Spleen (tissue), 11 donors: ENCODE measurements around the gene BCL7A. TPM values are rescaled to one million over a fixed set of nuclear protein-coding genes. Genes with fewer than 3 reads are reported as not detected.
"Not testable (repeated sequence)": the region's sequence is repeated elsewhere in the genome, so short reads cannot be mapped to it uniquely, and the experiment has no call there.

Source experiments
- DNase-seq: peaks from one replicate; pipeline ENCODE4 v3.0.0-alpha.2; 2020
- H3K27ac ChIP-seq, 8 donors: fragments of 200-600 bp; sonication (generic) in 7 of 8; 1 replicate in 4 of 8; 2 replicates in 4 of 8; pipeline versions ENCODE4 v1.5.0 to v1.8.0; 2016 to 2021; ENCODE audit warnings: inconsistent platforms in 4 of 8, mild to moderate bottlenecking in 4 of 8, moderate library complexity in 1 of 8
- H3K27me3 ChIP-seq, 7 donors: fragments of 200-600 bp; sonication (generic) in 6 of 7; replicated peaks in 1 of 7; 1 replicate in 4 of 7; 2 replicates in 3 of 7; pipeline versions ENCODE4 v1.5.0 to v1.8.0; 2016 to 2021; ENCODE audit warnings: inconsistent platforms in 3 of 7, mild to moderate bottlenecking in 1 of 7
- H3K36me3 ChIP-seq, 6 donors: fragments of 200-600 bp; sonication (generic) in 5 of 6; 1 replicate in 4 of 6; 2 replicates in 2 of 6; pipeline versions ENCODE4 v1.5.0 to v1.8.0; 2016 to 2021; ENCODE audit warnings: inconsistent platforms in 2 of 6
- H3K4me1 ChIP-seq, 6 donors: fragments of 200-600 bp; sonication (generic) in 5 of 6; 1 replicate in 3 of 6; 2 replicates in 3 of 6; pipeline versions ENCODE4 v1.5.0 to v1.8.0; 2016 to 2021; ENCODE audit warnings: inconsistent platforms in 3 of 6
- H3K4me3 ChIP-seq, 8 donors: fragments of 200-600 bp; sonication (generic) in 7 of 8; 1 replicate in 4 of 8; 2 replicates in 4 of 8; pipeline versions ENCODE4 v1.5.0 to v1.8.0; 2016 to 2021; ENCODE audit warnings: inconsistent platforms in 4 of 8, mild to moderate bottlenecking in 4 of 8, moderate library complexity in 2 of 8
- H3K9me3 ChIP-seq, 8 donors: fragments of 200-600 bp; sonication (generic) in 7 of 8; 1 replicate in 4 of 8; 2 replicates in 4 of 8; pipeline versions ENCODE4 v1.5.0 to v1.8.0; 2016 to 2021; ENCODE audit warnings: inconsistent platforms in 4 of 8
- CTCF ChIP-seq, 11 experiments: fragments of 200-600 bp in 7 of 11; fragments of 450-650 bp in 4 of 11; sonication (generic) in 4 of 11; IDR thresholded peaks in 8 of 11; conservative IDR thresholded peaks in 3 of 11; 1 replicate in 7 of 11; 2 replicates in 4 of 11; pipeline versions ENCODE4 v1.4.0 to v1.8.0; 2016 to 2021; ENCODE audit warnings: antibody characterized with exemption in 11 of 11, inconsistent platforms in 4 of 11, mild to moderate bottlenecking in 1 of 11
- POLR2A ChIP-seq, 3 donors: fragments of 450-650 bp; IDR thresholded peaks; one replicate each; pipeline ENCODE4 v1.5.1; 2017; ENCODE audit warnings: antibody characterized with exemption in 3 of 3, mild to moderate bottlenecking in 1 of 3
- POLR2AphosphoS5 ChIP-seq, 3 donors: sonication (generic); formaldehyde crosslinking; IDR thresholded peaks; one replicate each; pipeline ENCODE4 v1.5.1; 2017; ENCODE audit warnings: antibody characterized with exemption in 3 of 3
- WGBS, 5 donors: extraction: QIAGEN DNeasy Blood & Tissue Kit in 3 of 5; methylation state at CpG; one replicate each; pipeline versions ENCODE4 v1.1.5 to v1.1.7; 2013 to 2018; 5-methylcytosine and 5-hydroxymethylcytosine counted together
- intact Hi-C: fragments of 100-400 bp; cut with DNase I; formaldehyde crosslinking; loops from one replicate; pipeline ENCODE4 v1.15.0; 2023; ENCODE audit warnings: low total_unique reads
- polyA plus RNA-seq, 3 donors: library from polyadenylated mRNA; stranded (reverse); fragments of 200-250 nt; gene quantifications; one replicate each; pipeline ENCODE4 v1.2.1, GENCODE V29; 2013
- total RNA-seq, 7 donors: library from RNA; depleted of rRNA in 3 of 7; stranded (reverse); fragments of >200 nt in 3 of 7; fragmentation: NEBNext Ultra II Directional in 4 of 7; extraction: Animal tissue kit (Norgen Biotek cat#: 25700) in 4 of 7; gene quantifications; one replicate each; pipeline versions ENCODE4 v1.1.0 to v1.2.1, GENCODE V29; 2016 to 2021
- donor health status: healthy with polysubstance abuse.
- donor health status: DM: no; HTN: no; CAD: no; lungs with moderate emphysema.
- donor health status: DM: no; HTN: no; CAD: no.
- donor health status: Bipolar disorder and iron deficiency.
- donor health status: healthy.
- donor health status: DM: no; HTN: no; CAD: no.
- donor health status: DM: yes; HTN: yes; CAD: no.

BCL7A gene
- total and polyA plus RNA-seq, 10 donors, result 2.5 to 10.1 (median 7.2) TPM

- WGBS, 5 donors, result 87 to 97% (median 93%) methylated on average over 27 of the region's 27 CpGs
- intact Hi-C loops, result loop anchor here (2.0 to 5.0 kb wide), 2 partner anchors 68 to 142 kb away; no protein-coding TSS in a partner anchor
- Histone ChIP-seq H3K27me3 (no peaks in the 10 kb centered on the region), H3K27ac (no peak overlapping the region), H3K36me3 (peaks cover 0 to 60% (median 14%) of the 10 kb centered on the region in 6 donors), H3K4me3 (no peak overlapping the region), H3K4me1 (peaks cover 0 to 24% (median 14%) of the 10 kb centered on the region in 6 donors), H3K9me3 (no peaks in the 10 kb centered on the region)
- no peak for TF ChIP-seq CTCF (IDR thresholded peaks at IDR 0.05 in 8 of 11, conservative IDR thresholded peaks at IDR 0.05 in 3 of 11)
- TF ChIP-seq POLR2AphosphoS5 (IDR thresholded peaks at IDR 0.05), result no peak
- DNase-seq, result no peak
Observed at GRCh38 chr12:122054842-122055520, 33.3 kb downstream of the BCL7A start.

- DNase-seq, H3K27ac ChIP-seq, H3K4me3 ChIP-seq, intact Hi-C loops, H3K27me3 ChIP-seq, H3K9me3 ChIP-seq: not testable (repeated sequence)
- peaks cover 0 to 20% (median 10%) of the 10 kb centered on the region in 6 donors for H3K4me1 ChIP-seq
- peaks cover 0 to 61% (median 14%) of the 10 kb centered on the region in 6 donors for H3K36me3 ChIP-seq
- 86 to 100% (median 95%) methylated on average over 7 of the region's 7 CpGs for WGBS, 5 donors
Observed at GRCh38 chr12:122056406-122056805, 34.7 kb downstream of the BCL7A start.

- no peak overlapping the region for H3K4me3 ChIP-seq
- no peaks in the 10 kb centered on the region for H3K27me3 ChIP-seq
- peaks cover 2 to 22% (median 10%) of the 10 kb centered on the region in 6 donors for H3K4me1 ChIP-seq
- peaks cover 0 to 64% (median 14%) of the 10 kb centered on the region in 6 donors for H3K36me3 ChIP-seq
- no peaks in the 10 kb centered on the region for H3K9me3 ChIP-seq
- no peak for DNase-seq
- WGBS, 5 donors, result 89 to 96% (median 95%) methylated on average over 11 of the region's 11 CpGs
- TF ChIP-seq POLR2AphosphoS5 (IDR thresholded peaks at IDR 0.05), result no peak
- TF ChIP-seq CTCF (IDR thresholded peaks at IDR 0.05 in 8 of 11, conservative IDR thresholded peaks at IDR 0.05 in 3 of 11), result no peak
- TF ChIP-seq POLR2A (IDR thresholded peaks at IDR 0.05), result no peak
- no peak overlapping the region for H3K27ac ChIP-seq
- intact Hi-C loops, result no loop called here
Observed at GRCh38 chr12:122057007-122057735, 35.5 kb downstream of the BCL7A start.

- H3K9me3 ChIP-seq, result no peaks in the 10 kb centered on the region
- H3K27me3 ChIP-seq, result no peaks in the 10 kb centered on the region
- no peak overlapping the region for H3K27ac ChIP-seq
- WGBS, 5 donors, result 93 to 97% (median 96%) methylated on average over 3 of the region's 3 CpGs
- H3K4me3 ChIP-seq, result no peak overlapping the region
- peaks cover 7 to 28% (median 16%) of the 10 kb centered on the region in 6 donors for H3K4me1 ChIP-seq
- intact Hi-C loops, result no loop called here
- DNase-seq, result no peak
- TF ChIP-seq POLR2AphosphoS5 (IDR thresholded peaks at IDR 0.05) (no peak), POLR2A (IDR thresholded peaks at IDR 0.05) (no peak)
- peaks cover 0 to 64% (median 14%) of the 10 kb centered on the region in 6 donors for H3K36me3 ChIP-seq
Observed at GRCh38 chr12:122057769-122058168, 36.1 kb downstream of the BCL7A start.

- Histone ChIP-seq H3K27me3 (no peaks in the 10 kb centered on the region), H3K27ac (no peak overlapping the region), H3K36me3 (peaks cover 0 to 64% (median 14%) of the 10 kb centered on the region in 6 donors), H3K4me1 (peaks cover 15 to 37% (median 24%) of the 10 kb centered on the region in 6 donors), H3K9me3 (no peaks in the 10 kb centered on the region), H3K4me3 (no peak overlapping the region)
- WGBS, 5 donors, result 93 to 99% (median 95%) methylated on average over 11 of the region's 11 CpGs
- intact Hi-C loops, result no loop called here
- no peak for DNase-seq
- no peak for TF ChIP-seq POLR2AphosphoS5 (IDR thresholded peaks at IDR 0.05)
- TF ChIP-seq CTCF (IDR thresholded peaks at IDR 0.05 in 8 of 11, conservative IDR thresholded peaks at IDR 0.05 in 3 of 11), result no peak
- no peak for TF ChIP-seq POLR2A (IDR thresholded peaks at IDR 0.05)
Observed at GRCh38 chr12:122058549-122059149, 37.0 kb downstream of the BCL7A start.
